ENCODE data around the gene CDH13. TPM values are rescaled to one million over a fixed set of nuclear protein-coding genes. Genes with fewer than 3 reads are reported as not detected.

Gene CDH13
- total RNA-seq, 2 experiments from 2014 or later, result not detected

DNA sequence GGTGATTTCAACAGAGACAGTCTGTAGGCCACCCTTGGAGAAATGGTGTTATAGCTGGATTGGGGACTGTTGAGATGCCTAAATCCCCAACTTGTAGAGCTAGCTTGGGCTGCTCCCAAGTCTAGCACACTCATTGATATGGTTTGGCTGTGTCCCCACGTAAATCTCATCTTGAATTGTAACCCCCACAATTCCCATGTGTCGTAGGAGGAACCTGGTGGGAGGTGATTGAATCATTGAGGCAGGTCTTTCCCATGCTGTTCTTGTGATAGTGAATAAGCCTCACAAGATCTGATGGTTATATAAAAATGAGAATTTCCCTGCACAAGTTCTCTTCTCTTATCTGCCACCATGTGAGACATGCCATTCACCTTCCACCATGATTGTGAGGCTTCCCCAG, 536.0 kb downstream of the CDH13 start:
- Mint-ChIP-seq H3K36me3 (no peaks in the 10 kb centered on the region), H3K27me3 (no peaks in the 10 kb centered on the region), H3K4me3 (no peak overlapping the region), H3K27ac (no peak overlapping the region), H3K4me1 (no peaks in the 10 kb centered on the region), H3K9me3 (ENCODE audit: low read depth) (peaks cover 13% of the 10 kb centered on the region)
- CTCF ChIA-PET, result no interaction called here
- no peak for ATAC-seq
- no peak for DNase-seq

DNA sequence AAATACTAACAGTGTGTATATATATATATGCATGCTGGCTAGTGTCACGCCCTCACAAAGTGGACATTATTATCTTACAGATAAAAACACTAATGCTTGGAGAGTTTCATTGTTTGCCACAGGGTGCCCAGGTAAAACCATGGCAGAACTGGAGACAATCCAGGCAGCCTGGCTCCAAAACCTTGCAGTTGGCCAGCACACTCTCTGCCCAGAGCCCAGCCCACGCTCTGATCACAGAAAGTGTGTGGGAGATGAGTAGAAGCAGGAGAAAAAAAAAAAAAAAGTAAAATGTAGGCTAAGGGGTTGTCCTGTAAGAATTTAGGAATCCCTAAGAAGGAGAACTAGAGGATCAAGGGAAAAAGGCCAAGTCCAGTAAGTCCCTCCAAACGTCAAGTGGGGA, 538.0 kb downstream of the CDH13 start:
- H3K9me3 Mint-ChIP-seq (ENCODE audit: low read depth), result peaks cover 10% of the 10 kb centered on the region
- H3K4me1 Mint-ChIP-seq, result no peaks in the 10 kb centered on the region
- no peak for ATAC-seq
- H3K4me3 Mint-ChIP-seq, result no peak overlapping the region
- no peak overlapping the region for H3K27ac Mint-ChIP-seq
- CTCF ChIA-PET, result no interaction called here
- no peaks in the 10 kb centered on the region for H3K27me3 Mint-ChIP-seq
- DNase-seq, result no peak
- H3K36me3 Mint-ChIP-seq, result no peaks in the 10 kb centered on the region

DNA sequence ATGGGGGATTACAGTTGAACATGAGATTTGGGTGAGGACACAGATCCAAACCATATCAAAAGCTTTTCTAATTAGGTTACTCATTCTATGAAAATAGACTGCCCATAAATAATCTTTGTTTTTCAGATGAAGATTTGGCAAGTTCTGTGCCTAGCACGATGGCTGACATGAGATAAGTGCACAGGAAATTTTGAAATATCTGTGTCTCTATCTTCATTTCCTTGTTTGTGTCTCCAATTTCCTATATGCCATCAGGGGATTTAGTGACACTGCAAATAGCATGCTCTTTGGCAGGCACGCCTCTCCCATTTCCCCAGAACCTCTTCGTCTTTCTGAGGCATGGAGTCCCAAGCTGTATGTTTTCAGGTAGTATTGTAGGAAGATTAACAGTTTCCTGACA, 544.6 kb downstream of the CDH13 start:
- Mint-ChIP-seq H3K9me3 (ENCODE audit: low read depth) (peaks cover 2% of the 10 kb centered on the region), H3K27ac (no peak overlapping the region), H3K27me3 (no peaks in the 10 kb centered on the region), H3K4me1 (no peaks in the 10 kb centered on the region), H3K36me3 (no peaks in the 10 kb centered on the region), H3K4me3 (no peak overlapping the region)
- CTCF ChIA-PET, result no interaction called here
- DNase-seq (no peak), ATAC-seq (no peak)

DNA sequence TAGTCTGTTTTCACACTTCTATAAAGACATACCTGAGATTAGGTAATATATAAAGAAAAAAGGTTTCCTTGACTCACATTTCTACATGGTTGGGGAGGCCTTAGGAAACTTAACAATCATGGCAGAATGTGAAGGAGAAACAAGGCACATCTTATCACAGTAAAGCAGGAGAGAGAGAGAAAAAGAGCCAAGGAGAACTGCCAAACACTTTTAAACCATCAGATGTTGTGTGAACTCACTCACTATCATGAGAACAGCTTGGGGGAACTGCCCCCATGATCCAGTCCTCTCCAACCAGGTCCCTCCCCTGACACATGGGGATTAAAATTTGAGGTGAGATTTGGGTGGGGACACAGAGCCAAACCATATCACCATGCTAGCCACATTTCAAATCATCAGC, 547.9 kb downstream of the CDH13 start:
- H3K4me1 Mint-ChIP-seq, result no peaks in the 10 kb centered on the region

DNA sequence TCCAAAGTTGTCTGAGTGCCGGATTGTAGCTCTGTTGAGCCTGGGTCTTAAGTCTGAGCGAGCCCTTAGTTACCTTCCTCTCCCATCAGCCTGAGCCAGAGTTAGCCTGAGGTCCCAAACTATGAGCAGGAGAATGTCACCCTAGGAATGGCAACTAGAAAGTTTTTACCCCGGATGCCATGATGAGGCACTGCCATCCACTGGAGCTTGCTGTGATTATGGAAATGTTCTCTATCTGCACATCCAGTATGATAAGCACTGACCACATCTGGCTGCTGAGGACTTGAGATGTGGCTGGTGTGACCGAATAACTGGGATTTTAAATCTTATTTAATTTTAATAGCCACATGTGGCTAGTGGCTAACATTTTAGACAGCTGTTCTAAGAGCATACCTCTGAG, 550.0 kb downstream of the CDH13 start:
- Mint-ChIP-seq H3K36me3 (no peaks in the 10 kb centered on the region), H3K27ac (no peak overlapping the region), H3K9me3 (ENCODE audit: low read depth) (no peaks in the 10 kb centered on the region), H3K27me3 (no peaks in the 10 kb centered on the region), H3K4me1 (no peaks in the 10 kb centered on the region), H3K4me3 (no peak overlapping the region)
- CTCF ChIA-PET, result no interaction called here
- DNase-seq (no peak), ATAC-seq (no peak)

More for the DNA sequence above, 547.9 kb downstream of the CDH13 start:
- H3K36me3 Mint-ChIP-seq, result no peaks in the 10 kb centered on the region
- no peak for DNase-seq
- H3K27ac Mint-ChIP-seq, result no peak overlapping the region
- H3K4me3 Mint-ChIP-seq, result no peak overlapping the region
- ATAC-seq, result no peak
- no peaks in the 10 kb centered on the region for H3K9me3 Mint-ChIP-seq (ENCODE audit: low read depth)
- no peaks in the 10 kb centered on the region for H3K27me3 Mint-ChIP-seq
- CTCF ChIA-PET, result no interaction called here

DNA sequence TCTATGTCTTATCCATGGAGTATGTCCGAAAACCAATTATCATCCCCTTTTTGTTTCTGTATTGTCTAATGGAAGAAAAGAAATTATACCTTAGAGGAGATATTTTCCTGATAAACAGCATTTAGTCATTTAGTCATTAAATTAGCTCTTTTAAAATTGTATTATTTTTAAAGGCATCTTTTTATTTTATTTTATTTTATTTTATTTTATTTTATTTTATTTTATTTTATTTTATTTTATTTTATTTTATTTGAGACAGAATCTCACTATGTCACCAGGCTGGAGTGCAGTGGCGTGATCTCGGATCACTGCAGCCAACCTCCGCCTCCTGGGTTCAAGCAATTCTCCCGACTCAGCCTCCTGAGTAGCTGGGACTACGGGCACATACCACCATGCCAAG, 559.1 kb downstream of the CDH13 start:
- Mint-ChIP-seq H3K4me3 (no peak overlapping the region), H3K36me3 (no peaks in the 10 kb centered on the region), H3K4me1 (peaks cover 2% of the 10 kb centered on the region), H3K27me3 (no peaks in the 10 kb centered on the region), H3K9me3 (ENCODE audit: low read depth) (peaks cover 2% of the 10 kb centered on the region), H3K27ac (no peak overlapping the region)
- DNase-seq, result no peak
- ATAC-seq, result no peak
- CTCF ChIA-PET, result no interaction called here

DNA sequence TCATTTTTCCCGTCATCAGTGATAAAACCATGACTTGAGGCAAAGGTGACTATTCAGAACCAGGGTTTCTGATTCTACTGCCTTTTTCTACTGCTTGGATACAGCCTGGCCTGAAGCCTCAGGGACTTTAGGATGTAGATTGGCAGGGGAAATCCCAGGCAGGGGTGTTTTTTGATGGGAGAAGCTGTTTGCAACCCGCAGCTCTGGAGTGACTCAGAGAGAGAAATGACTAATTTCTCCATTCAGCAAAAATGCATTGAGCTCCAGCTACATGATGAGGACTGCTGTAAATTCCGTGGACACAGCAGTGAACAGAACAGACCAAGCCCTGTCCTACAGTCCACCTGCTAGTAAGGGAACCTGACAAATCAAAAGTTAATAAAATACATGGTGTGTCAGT, 560.6 kb downstream of the CDH13 start:
- ATAC-seq, result no peak
- CTCF ChIA-PET, result no interaction called here
- H3K4me3 Mint-ChIP-seq, result no peak overlapping the region

DNA sequence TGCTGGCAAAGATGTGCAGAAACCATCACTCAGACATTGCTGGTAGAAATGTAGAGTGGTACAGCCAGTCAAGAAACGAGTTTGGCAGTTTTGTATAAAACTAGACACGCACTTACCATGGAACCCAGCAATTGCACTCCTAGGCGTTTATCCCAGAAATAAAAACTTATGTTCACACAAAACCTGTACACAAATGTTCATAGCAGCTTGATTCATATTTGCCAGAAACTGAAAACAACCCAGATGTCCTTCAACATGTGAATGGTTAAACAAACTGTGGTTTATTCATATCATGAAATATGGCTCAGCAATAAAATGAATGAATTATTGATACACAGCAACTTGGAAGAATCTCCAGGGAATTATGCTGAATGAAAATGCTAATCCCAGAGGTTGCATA, 570.0 kb downstream of the CDH13 start:
- no peak overlapping the region for H3K4me3 Mint-ChIP-seq
- CTCF ChIA-PET, result no interaction called here
- H3K4me1 Mint-ChIP-seq, result no peaks in the 10 kb centered on the region

More for the DNA sequence above, 560.6 kb downstream of the CDH13 start:
- H3K27ac Mint-ChIP-seq, result no peak overlapping the region
- peaks cover 2% of the 10 kb centered on the region for H3K9me3 Mint-ChIP-seq (ENCODE audit: low read depth)
- DNase-seq, result no peak
- no peaks in the 10 kb centered on the region for H3K27me3 Mint-ChIP-seq
- no peaks in the 10 kb centered on the region for H3K36me3 Mint-ChIP-seq
- H3K4me1 Mint-ChIP-seq, result peaks cover 2% of the 10 kb centered on the region

DNA sequence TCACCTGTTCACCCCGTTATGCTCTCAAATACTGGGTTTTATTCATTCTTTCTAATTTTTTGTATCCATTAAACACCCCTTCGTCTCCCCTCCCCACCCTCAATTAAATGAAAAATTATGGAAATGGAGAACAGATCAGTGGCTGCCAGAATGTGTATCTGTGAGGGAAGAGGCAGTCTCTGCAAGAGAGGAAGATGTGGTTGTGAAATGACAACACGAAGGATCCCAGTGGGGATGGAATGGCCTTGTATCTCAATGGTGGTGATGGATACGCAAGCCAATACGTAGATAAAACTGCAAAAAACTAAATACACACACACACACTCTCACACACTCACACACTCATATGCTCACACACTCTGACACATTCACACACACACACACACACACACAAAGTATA, 570.7 kb downstream of the CDH13 start:
- ATAC-seq (no peak), DNase-seq (no peak)
- peaks cover 2% of the 10 kb centered on the region for H3K9me3 Mint-ChIP-seq (ENCODE audit: low read depth)
- H3K27ac Mint-ChIP-seq, result no peak overlapping the region
- H3K36me3 Mint-ChIP-seq, result no peaks in the 10 kb centered on the region
- no peaks in the 10 kb centered on the region for H3K4me1 Mint-ChIP-seq
- no peak overlapping the region for H3K4me3 Mint-ChIP-seq
- CTCF ChIA-PET, result no interaction called here
- no peaks in the 10 kb centered on the region for H3K27me3 Mint-ChIP-seq

More for the DNA sequence above, 570.0 kb downstream of the CDH13 start:
- Mint-ChIP-seq H3K27ac (no peak overlapping the region), H3K36me3 (no peaks in the 10 kb centered on the region), H3K27me3 (no peaks in the 10 kb centered on the region), H3K9me3 (ENCODE audit: low read depth) (peaks cover 2% of the 10 kb centered on the region)
- no peak for ATAC-seq
- no peak for DNase-seq

DNA sequence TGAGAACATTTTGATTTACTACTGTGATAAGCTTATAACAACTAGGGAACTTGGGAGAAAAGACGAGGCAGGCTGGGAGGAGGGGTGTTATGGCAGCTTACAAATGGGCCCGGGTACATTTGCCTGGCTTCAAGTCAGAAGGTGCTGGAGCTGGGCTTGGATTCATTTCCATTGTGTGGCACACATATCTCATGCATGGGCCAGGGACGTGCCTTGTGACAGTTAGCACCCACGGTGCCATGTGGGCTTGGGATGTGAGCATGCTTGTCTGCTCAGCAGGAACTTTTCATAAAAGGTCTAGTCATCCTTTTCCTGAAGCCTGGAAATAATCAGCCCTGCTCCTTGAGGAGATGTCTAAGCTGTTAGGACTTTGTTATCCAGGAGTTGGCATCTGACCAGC, 572.2 kb downstream of the CDH13 start:
- Mint-ChIP-seq H3K4me1 (no peaks in the 10 kb centered on the region), H3K36me3 (no peaks in the 10 kb centered on the region), H3K27me3 (no peaks in the 10 kb centered on the region), H3K4me3 (no peak overlapping the region), H3K27ac (no peak overlapping the region), H3K9me3 (ENCODE audit: low read depth) (peaks cover 5% of the 10 kb centered on the region)
- CTCF ChIA-PET, result no interaction called here
- ATAC-seq (no peak), DNase-seq (no peak)

DNA sequence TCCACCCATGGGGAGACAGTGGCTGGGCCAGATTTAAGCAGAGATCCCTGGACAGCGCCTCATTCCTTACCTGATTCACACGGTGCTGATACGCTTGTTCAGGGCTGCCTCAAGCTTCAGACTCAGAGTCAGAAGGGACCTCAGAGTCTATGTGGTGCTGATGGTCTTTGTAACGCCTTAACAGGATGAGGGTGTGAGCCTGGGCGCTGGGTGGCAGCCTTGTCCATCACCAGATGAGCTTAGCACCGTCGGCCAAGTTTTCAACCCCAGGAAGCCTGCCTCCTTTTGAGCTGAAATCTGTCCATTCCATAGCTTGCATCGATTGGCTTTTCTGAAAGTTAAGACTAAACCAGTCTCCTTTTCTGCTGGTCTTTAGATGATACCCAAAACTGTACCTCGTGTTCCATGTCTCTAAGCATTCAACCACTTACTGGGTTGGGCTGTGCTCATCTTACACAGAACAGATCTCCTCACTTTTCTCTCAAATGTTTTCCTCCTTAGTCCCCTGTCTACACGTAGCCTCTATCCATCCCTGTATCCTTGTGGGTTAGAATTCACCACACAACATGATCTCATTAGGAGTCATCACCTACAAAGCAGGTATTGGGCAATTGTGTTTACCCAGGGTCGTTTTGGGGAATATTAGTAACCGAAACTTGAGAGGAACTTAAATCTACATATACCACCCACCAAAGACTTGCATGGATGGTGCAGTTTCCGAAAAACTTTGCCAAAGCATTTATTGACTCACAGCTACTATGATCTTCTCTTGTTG, 573.4 kb downstream of the CDH13 start:
- Mint-ChIP-seq H3K4me3 (no peak overlapping the region), H3K4me1 (no peaks in the 10 kb centered on the region), H3K27ac (no peak overlapping the region), H3K36me3 (no peaks in the 10 kb centered on the region), H3K27me3 (no peaks in the 10 kb centered on the region), H3K9me3 (ENCODE audit: low read depth) (peaks cover 5% of the 10 kb centered on the region)
- DNase-seq (no peak), ATAC-seq (no peak)
- CTCF ChIA-PET, result no interaction called here

DNA sequence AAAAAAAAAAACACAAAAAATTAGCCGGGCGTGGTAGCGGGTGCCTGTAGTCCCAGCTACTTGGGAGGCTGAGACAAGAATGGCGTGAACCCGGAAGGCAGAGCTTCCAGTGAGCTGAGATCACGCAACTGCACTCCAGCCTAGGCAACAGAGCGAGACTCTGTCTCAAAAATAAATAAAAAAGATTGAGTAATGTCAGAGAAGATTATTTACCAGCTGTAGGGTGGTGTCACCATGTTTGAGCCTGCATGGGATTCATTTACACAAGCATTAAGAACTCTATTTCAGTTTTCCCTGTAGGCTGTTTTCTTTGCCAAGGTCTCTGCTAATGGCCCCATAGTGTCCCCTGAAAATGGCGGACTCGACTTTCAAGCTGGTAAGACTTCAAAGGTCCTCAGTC, 575.0 kb downstream of the CDH13 start:
- Mint-ChIP-seq H3K27me3 (no peaks in the 10 kb centered on the region), H3K9me3 (ENCODE audit: low read depth) (peaks cover 5% of the 10 kb centered on the region)

DNA sequence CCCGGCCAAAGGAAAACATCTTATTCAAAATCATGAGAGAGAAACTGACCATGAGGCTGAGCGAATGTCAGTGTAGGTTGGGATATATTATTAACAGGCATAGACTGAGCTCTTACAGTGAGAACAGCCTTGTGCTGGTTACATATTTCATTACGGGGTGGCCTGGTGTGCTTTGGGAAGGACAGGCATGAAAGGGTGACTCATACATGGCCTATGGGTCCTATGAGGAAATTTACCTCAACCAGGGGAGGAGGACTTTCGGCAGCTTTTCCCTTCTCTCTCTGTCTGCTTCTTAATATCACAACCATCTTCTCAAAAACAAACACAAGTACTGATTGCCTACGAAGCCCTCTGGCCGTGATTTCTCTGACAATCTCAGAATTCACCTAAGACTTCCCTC, 579.1 kb downstream of the CDH13 start:
- CTCF ChIA-PET, result interaction anchor here (1.2 kb wide), 1 partner anchor 9 kb away, joined by 3 read pairs; no protein-coding TSS in a partner anchor
- DNase-seq (no peak), ATAC-seq (no peak)
- no peak overlapping the region for H3K27ac Mint-ChIP-seq
- H3K9me3 Mint-ChIP-seq (ENCODE audit: low read depth), result peaks cover 5% of the 10 kb centered on the region
- H3K4me1 Mint-ChIP-seq, result no peaks in the 10 kb centered on the region
- no peaks in the 10 kb centered on the region for H3K36me3 Mint-ChIP-seq
- H3K27me3 Mint-ChIP-seq, result no peaks in the 10 kb centered on the region
- no peak overlapping the region for H3K4me3 Mint-ChIP-seq

More for the DNA sequence above, 575.0 kb downstream of the CDH13 start:
- no peak overlapping the region for H3K27ac Mint-ChIP-seq
- H3K4me3 Mint-ChIP-seq, result no peak overlapping the region
- no peak for DNase-seq
- H3K4me1 Mint-ChIP-seq, result no peaks in the 10 kb centered on the region
- CTCF ChIA-PET, result no interaction called here
- no peaks in the 10 kb centered on the region for H3K36me3 Mint-ChIP-seq
- no peak for ATAC-seq

DNA sequence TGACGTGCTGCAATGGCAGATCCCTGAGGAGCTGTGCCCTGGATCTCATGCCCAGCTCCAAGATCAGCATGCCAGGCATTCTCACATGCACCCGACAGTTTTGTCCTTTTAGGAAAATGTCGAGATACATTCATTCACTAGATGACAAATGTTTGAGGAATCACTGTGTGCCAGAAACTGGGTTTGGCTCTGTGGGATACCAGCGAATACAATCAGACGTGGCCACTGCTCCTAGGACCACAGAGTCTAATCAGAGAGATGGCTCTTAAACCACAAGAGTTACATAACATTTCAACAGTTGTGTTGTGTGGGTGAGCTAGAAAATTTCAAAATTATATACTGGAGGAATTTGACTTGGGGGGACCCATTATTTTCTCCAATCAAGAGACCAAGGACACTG, 579.7 kb downstream of the CDH13 start:
- no peak for DNase-seq
- Mint-ChIP-seq H3K9me3 (ENCODE audit: low read depth) (peaks cover 5% of the 10 kb centered on the region), H3K27ac (no peak overlapping the region), H3K4me1 (no peaks in the 10 kb centered on the region), H3K27me3 (no peaks in the 10 kb centered on the region), H3K36me3 (no peaks in the 10 kb centered on the region), H3K4me3 (no peak overlapping the region)
- CTCF ChIA-PET, result interaction anchor here (1.2 kb wide), 1 partner anchor 9 kb away, joined by 3 read pairs; no protein-coding TSS in a partner anchor
- ATAC-seq, result no peak

Measured in activated CD8-positive, alpha-beta memory T cell treated with anti-CD3 and anti-CD28 coated beads, Interleukin-2, amount 10 ng/mL, durations not matched to agents 7 days and 5 days (primary cell).